Neural progenitor cell (in vitro differentiated cells): ENCODE measurements around the gene ASB3.

ENCODE experiments used
- CTCF ChIP-seq: fragments of 200-600 bp; sonication (generic); IDR thresholded peaks from 2 replicates; pipeline ENCODE4 v1.5.1; 2017; ENCODE audit warnings: antibody characterized with exemption, mild to moderate bottlenecking
- EZH2 ChIP-seq: fragments of 200-600 bp; sonication (generic); IDR thresholded peaks from 2 replicates; pipeline ENCODE4 v1.6.1; 2017; ENCODE audit warnings: antibody characterized with exemption, mild to moderate bottlenecking, moderate library complexity
- EZH2phosphoT487 ChIP-seq: fragments of 200-600 bp; sonication (generic); IDR thresholded peaks from 2 replicates; pipeline ENCODE4 v1.6.1; 2017; ENCODE audit warnings: antibody characterized with exemption

GRCh38 chr2:53652131-53652530, 134.6 kb downstream of the ASB3 start:
- TF ChIP-seq CTCF: no peak
- no peak for TF ChIP-seq EZH2
- TF ChIP-seq EZH2phosphoT487: no peak
